ENCODE data around the gene PSMB7. TPM values are rescaled to one million over a fixed set of nuclear protein-coding genes. Genes with fewer than 3 reads are reported as not detected.

PSMB7 gene
- total RNA-seq, 4 donors from 2014 or later = 74.7 to 181 (median 100) TPM

DNA sequence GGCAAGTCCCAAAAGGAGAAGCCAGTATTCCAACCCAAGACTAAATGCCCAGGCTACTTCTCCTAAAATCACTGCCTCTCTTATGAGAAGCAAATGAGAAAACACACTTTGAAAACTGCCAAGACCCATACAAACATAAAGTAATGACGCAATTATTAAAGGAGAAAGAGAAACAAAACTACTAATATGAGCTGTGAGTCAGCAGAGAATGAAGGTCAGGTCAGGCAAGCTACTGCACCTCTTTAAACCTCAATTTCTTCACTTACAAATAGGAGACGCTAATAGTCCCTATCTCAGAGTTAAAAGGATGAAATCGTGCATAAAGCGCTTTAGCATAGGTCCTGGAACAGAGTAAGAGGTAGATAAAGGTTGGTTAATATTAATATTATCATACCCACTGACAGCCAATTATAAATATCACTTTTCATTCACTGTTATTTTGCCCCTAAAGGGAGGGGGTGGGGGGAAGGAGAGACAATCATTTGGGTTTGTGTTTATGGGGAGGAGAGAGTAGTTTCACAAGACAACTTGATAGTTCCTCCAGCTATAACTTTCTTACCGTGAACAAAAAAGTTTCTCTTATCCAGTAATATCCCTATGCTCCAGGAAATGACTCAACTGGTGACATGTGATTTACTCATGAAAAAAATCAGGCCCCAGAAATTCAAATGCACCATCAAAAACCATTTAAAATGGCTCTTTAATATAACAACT, 3.6 kb downstream of the PSMB7 start:
- no peak overlapping the region for H3K4me3 ChIP-seq
- H3K36me3 ChIP-seq = peaks cover 0 to 73% (median 23%) of the 10 kb centered on the region in 3 donors
- no peaks in the 10 kb centered on the region for H3K27me3 ChIP-seq
- WGBS, 2 donors = 76 to 80% methylated on average over 5 of the region's 5 CpGs
- no peaks in the 10 kb centered on the region for H3K9me3 ChIP-seq
- no peak for DNase-seq (ENCODE audit: low spot score in 2 of 2)
- H3K27ac ChIP-seq = no peak overlapping the region
- peaks cover 0 to 22% (median 4%) of the 10 kb centered on the region in 4 donors for H3K4me1 ChIP-seq
- TF ChIP-seq EP300 (IDR thresholded peaks at IDR 0.05) (no peak), POLR2A (IDR thresholded peaks at IDR 0.05) (no peak)
- TF ChIP-seq, protein P1, sequence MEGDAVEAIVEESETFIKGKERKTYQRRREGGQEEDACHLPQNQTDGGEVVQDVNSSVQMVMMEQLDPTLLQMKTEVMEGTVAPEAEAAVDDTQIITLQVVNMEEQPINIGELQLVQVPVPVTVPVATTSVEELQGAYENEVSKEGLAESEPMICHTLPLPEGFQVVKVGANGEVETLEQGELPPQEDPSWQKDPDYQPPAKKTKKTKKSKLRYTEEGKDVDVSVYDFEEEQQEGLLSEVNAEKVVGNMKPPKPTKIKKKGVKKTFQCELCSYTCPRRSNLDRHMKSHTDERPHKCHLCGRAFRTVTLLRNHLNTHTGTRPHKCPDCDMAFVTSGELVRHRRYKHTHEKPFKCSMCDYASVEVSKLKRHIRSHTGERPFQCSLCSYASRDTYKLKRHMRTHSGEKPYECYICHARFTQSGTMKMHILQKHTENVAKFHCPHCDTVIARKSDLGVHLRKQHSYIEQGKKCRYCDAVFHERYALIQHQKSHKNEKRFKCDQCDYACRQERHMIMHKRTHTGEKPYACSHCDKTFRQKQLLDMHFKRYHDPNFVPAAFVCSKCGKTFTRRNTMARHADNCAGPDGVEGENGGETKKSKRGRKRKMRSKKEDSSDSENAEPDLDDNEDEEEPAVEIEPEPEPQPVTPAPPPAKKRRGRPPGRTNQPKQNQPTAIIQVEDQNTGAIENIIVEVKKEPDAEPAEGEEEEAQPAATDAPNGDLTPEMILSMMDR (IDR thresholded peaks at IDR 0.05) = no peak

DNA sequence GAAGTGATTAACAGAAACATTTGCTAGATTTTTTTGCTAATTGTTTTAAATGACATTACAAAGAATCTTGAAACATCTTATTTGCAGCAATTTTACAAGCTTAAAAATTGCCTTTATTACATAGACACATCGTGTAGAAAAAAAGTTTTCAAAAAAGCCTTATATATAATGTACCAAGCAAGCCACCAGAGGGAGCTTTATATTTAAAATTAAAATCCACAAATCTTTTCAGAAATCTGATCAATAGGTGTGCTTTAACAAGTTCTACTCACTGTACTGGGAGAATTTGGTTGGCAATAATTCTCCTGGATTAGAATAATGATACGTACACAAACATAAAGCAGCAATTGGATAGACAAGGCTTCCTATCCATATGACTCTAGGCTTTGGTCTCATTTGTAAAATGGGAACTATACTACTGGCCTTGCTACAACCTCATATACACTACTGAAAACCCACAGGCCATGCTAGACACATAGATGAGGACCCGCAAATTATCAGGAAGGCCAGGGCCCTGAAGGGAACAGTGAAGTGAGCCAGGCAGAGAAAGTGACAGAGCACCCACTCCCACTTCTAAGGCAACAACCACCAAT, 4.8 kb downstream of the PSMB7 start:
- no peak overlapping the region for H3K27ac ChIP-seq
- no peak for TF ChIP-seq EP300 (IDR thresholded peaks at IDR 0.05)
- TF ChIP-seq, protein P1 (IDR thresholded peaks at IDR 0.05) = peak in 2 of 5 experiments; percentile 6 to 7
- DNase-seq (ENCODE audit: low spot score in 2 of 2) = no peak
- 65 to 70% methylated on average over 3 of the region's 3 CpGs for WGBS, 2 donors
- H3K4me1 ChIP-seq = peaks cover 0 to 22% (median 4%) of the 10 kb centered on the region in 4 donors
- no peaks in the 10 kb centered on the region for H3K27me3 ChIP-seq
- H3K4me3 ChIP-seq = no peak overlapping the region
- peaks cover 0 to 86% (median 23%) of the 10 kb centered on the region in 3 donors for H3K36me3 ChIP-seq
- H3K9me3 ChIP-seq = no peaks in the 10 kb centered on the region

DNA sequence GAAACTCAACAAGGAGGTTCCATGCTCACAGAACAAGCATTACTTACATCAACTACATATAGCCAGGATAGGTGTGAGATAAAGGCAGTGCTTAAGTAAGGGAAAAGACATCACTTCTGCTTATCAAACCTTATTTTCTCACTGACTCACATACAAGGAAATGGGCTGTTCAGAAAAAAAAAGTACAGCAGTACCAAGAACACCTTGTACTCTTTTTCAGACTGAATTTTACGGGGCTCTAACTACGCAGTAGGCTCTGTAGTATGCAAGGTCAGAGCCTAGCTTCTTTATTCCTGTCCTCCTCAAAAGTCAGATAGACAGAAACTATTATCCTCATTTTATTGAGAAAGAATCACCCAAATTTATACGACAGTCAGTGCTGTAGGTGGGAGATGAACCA, 5.8 kb downstream of the PSMB7 start:
- WGBS, 2 donors = 94 to 96% methylated on average over 3 of the region's 3 CpGs
- no peak for DNase-seq (ENCODE audit: low spot score in 2 of 2)
- no peaks in the 10 kb centered on the region for H3K27me3 ChIP-seq
- H3K9me3 ChIP-seq = no peaks in the 10 kb centered on the region
- H3K4me3 ChIP-seq = no peak overlapping the region
- TF ChIP-seq, protein P1 (IDR thresholded peaks at IDR 0.05) = no peak
- TF ChIP-seq POLR2A (IDR thresholded peaks at IDR 0.05) = no peak
- no peak for TF ChIP-seq EP300 (IDR thresholded peaks at IDR 0.05)
- peaks cover 0 to 96% (median 23%) of the 10 kb centered on the region in 3 donors for H3K36me3 ChIP-seq
- H3K4me1 ChIP-seq = peaks cover 0 to 16% (median 3%) of the 10 kb centered on the region in 4 donors
- no peak overlapping the region for H3K27ac ChIP-seq

DNA sequence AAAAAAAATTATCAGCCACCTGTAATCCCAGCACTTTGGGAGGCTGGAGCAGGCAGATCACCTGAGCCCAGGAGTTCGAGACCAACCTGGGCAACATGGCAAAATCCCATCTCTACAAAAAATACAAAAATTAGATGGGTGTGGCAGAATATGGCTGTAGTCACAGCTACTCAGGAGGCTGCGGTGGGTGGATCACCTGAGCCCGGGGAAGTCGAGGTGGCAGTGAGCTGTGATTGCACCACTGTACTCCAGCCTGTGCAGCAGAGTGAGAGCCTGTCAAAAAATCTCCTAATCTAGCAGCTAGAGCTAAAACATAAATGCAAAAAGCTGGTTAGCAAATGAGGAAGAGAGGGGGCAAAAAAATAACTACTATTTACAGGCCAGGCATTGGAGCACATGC, 12.0 kb downstream of the PSMB7 start:
- peaks cover 0 to 72% (median 0%) of the 10 kb centered on the region in 3 donors for H3K36me3 ChIP-seq
- no peaks in the 10 kb centered on the region for H3K27me3 ChIP-seq
- no peak overlapping the region for H3K4me3 ChIP-seq
- no peaks in the 10 kb centered on the region for H3K9me3 ChIP-seq
- TF ChIP-seq POLR2A (IDR thresholded peaks at IDR 0.05) = no peak
- no peak for TF ChIP-seq EP300 (IDR thresholded peaks at IDR 0.05)
- TF ChIP-seq, protein P1 (IDR thresholded peaks at IDR 0.05) = no peak
- H3K4me1 ChIP-seq = peaks cover 0 to 32% (median 18%) of the 10 kb centered on the region in 4 donors
- 93 to 96% methylated on average over 4 of the region's 4 CpGs for WGBS, 2 donors
- DNase-seq (ENCODE audit: low spot score in 2 of 2) = no peak
- H3K27ac ChIP-seq = no peak overlapping the region
